Endothelial cell of umbilical vein (primary cell): ENCODE measurements around the gene LHX1.

Source experiments
- CTCF ChIP-seq, 2 donors: IDR thresholded peaks; 1 replicate in 1 of 2; 2 replicates in 1 of 2; pipeline ENCODE4 v1.5.1; 2011; ENCODE audit warnings: low read length in 2 of 2, mild to moderate bottlenecking in 2 of 2, moderate library complexity in 2 of 2, control low read depth in 1 of 2, inconsistent platforms in 1 of 2, low read depth in 1 of 2; ENCODE audit not compliant: insufficient read depth in 1 of 2; ENCODE audit errors: extremely low read depth in 1 of 2
- EZH2 ChIP-seq: IDR thresholded peaks from 2 replicates; pipeline ENCODE4 v1.6.1; 2012; ENCODE audit warnings: borderline replicate concordance, low read depth, mild to moderate bottlenecking, moderate library complexity, low read length, inconsistent platforms; ENCODE audit not compliant: severe bottlenecking
- GATA2 ChIP-seq: IDR thresholded peaks from 2 replicates; pipeline ENCODE4 v1.7.0; 2011; ENCODE audit warnings: low read depth, mild to moderate bottlenecking, moderate library complexity, mixed read lengths, low read length; ENCODE audit not compliant: insufficient read length, insufficient read depth
- POLR2A ChIP-seq: IDR thresholded peaks from 2 replicates; pipeline ENCODE4 v1.6.1; 2012; ENCODE audit warnings: low read depth, mild to moderate bottlenecking, control low read depth, low read length
- TF ChIP-seq, protein P1 (sequence below): IDR thresholded peaks from 2 replicates; pipeline ENCODE4 v1.6.1; 2011; ENCODE audit not compliant: insufficient read depth, insufficient read length

DNA sequence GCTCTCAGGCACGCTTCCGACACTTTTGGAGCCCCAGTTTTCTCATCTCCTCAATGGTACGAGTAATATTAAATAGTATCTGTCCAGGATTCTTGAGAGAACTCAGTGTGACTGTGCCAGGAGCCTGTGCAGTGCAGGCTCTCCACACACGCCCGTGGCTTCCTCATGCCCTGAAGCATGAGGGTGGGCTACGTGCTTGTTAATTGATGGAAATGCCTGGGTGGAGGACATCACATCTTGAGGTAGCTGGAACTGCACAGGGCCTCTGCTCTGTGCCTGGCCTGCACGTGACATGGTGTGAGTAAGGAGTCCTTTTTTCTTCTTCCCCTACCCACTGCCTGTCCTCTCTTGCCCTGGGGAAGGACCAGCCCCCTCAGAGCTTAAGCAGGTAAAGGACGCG is 43.1 kb upstream of the LHX1 start:
- TF ChIP-seq GATA2 (no peak), CTCF (IDR thresholded peaks at IDR 0.05; ENCODE audit: extremely low read depth in 1 of 2, insufficient read depth in 1 of 2, low read depth in 1 of 2, low read length in 2 of 2) (no peak), EZH2 (no peak), POLR2A (no peak)
- TF ChIP-seq, protein P1, sequence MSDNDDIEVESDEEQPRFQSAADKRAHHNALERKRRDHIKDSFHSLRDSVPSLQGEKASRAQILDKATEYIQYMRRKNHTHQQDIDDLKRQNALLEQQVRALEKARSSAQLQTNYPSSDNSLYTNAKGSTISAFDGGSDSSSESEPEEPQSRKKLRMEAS, result no peak
